BE2C (cell line): ENCODE results near the gene RHBDL3.

ENCODE experiments used
- DNase-seq: peaks from one replicate; pipeline ENCODE4 v3.0.0-alpha.2; 2020
- H3K27me3 ChIP-seq: fragments of 250-450 bp; sonication (Bioruptor Pico); 2 replicates; pipeline ENCODE4 v1.5.1; 2020; ENCODE audit warnings: mild to moderate bottlenecking
- H3K36me3 ChIP-seq: fragments of 250-450 bp; sonication (Bioruptor Pico); 2 replicates; pipeline ENCODE4 v1.5.1; 2020; ENCODE audit warnings: mild to moderate bottlenecking
- H3K4me1 ChIP-seq: fragments of 250-450 bp; sonication (Bioruptor Pico); 2 replicates; pipeline ENCODE4 v1.5.1; 2020
- H3K4me3 ChIP-seq: 2 replicates; pipeline ENCODE4 v1.5.1; 2011; ENCODE audit warnings: low read depth, low read length
- H3K9me3 ChIP-seq: fragments of 250-450 bp; sonication (Bioruptor Pico); 2 replicates; pipeline ENCODE4 v1.5.1; 2020
- TF ChIP-seq, protein P1 (sequence below): IDR thresholded peaks from 2 replicates; pipeline ENCODE4 v1.5.1; 2012; ENCODE audit warnings: mild to moderate bottlenecking, low read depth, low read length

The RHBDL3 gene

DNA sequence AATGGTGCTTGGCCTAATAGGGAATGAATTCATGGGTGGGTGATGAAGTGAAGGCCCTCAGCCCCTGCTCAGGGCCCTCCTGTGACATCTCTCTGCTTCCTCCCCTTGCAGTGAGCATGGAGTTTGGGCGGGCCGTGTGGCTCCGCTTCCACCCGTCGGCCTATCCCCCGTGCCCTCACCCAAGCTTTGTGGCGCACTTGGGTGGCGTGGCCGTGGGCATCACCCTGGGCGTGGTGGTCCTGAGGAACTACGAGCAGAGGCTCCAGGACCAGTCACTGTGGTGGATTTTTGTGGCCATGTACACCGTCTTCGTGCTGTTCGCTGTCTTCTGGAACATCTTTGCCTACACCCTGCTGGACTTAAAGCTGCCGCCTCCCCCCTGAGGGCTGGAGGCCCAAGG is 55.2 kb downstream of the RHBDL3 start:
- no peak overlapping the region for H3K4me3 ChIP-seq
- no peak for DNase-seq
- no peaks in the 10 kb centered on the region for H3K9me3 ChIP-seq
- TF ChIP-seq, protein P1, sequence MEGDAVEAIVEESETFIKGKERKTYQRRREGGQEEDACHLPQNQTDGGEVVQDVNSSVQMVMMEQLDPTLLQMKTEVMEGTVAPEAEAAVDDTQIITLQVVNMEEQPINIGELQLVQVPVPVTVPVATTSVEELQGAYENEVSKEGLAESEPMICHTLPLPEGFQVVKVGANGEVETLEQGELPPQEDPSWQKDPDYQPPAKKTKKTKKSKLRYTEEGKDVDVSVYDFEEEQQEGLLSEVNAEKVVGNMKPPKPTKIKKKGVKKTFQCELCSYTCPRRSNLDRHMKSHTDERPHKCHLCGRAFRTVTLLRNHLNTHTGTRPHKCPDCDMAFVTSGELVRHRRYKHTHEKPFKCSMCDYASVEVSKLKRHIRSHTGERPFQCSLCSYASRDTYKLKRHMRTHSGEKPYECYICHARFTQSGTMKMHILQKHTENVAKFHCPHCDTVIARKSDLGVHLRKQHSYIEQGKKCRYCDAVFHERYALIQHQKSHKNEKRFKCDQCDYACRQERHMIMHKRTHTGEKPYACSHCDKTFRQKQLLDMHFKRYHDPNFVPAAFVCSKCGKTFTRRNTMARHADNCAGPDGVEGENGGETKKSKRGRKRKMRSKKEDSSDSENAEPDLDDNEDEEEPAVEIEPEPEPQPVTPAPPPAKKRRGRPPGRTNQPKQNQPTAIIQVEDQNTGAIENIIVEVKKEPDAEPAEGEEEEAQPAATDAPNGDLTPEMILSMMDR: no peak
- no peaks in the 10 kb centered on the region for H3K4me1 ChIP-seq
- H3K27me3 ChIP-seq: no peaks in the 10 kb centered on the region
- no peaks in the 10 kb centered on the region for H3K36me3 ChIP-seq

DNA sequence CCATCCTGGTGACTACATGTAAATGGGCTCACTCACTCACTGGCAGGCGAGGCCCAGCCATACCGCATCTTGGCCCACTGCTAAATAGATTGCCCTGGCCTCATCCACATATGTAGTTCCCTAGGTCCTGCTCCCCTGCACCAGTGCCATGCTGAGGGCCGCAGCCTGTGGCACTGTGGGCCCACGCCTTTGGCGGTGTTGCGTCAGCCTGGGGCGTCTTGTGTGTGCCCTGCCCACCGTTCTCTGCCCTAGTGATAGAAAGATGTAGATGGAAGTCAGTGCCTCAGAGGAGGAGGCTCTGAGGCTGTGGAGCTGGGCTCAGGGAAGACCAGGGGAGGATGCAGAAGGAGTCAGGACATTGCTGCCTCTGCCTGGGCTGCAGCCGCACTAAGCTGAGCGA is 57.4 kb downstream of the RHBDL3 start:
- Histone ChIP-seq H3K9me3 (no peaks in the 10 kb centered on the region), H3K36me3 (no peaks in the 10 kb centered on the region), H3K27me3 (no peaks in the 10 kb centered on the region), H3K4me1 (no peaks in the 10 kb centered on the region), H3K4me3 (no peak overlapping the region)
- TF ChIP-seq, protein P1: no peak
- DNase-seq: no peak

DNA sequence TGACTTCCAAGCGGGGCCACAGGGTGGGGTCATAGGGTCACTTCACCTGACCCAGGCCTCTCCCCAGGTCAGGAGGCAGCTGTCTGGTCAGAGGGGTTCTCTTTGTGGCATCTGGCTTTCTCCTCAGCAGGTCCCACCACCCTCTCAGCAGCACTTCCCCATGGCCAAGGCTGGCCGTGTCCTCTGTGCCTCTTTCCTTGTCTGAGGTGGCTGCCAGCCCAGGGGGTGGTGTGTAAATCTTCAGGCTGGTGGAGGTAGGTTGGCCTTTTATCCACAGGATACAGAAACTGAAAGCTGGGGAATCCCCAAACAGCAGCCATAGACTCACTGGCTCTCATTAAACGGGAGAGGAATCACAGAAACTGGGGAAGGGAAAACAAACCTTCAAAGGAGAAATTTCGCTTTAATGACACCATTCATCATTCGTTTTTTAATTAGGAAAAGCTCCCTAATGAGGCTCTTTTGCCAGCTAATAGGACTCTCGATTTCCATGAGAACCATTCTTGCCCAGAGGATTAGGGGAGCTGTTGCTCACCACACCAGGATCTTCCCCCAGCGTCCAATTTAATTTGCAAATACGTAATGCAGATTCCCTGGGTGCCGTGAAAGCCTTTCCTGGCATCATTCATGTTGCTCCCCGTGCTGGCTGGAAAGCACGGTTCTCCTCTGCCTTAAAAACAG is 58.3 kb downstream of the RHBDL3 start:
- no peak for DNase-seq
- TF ChIP-seq, protein P1: no peak
- Histone ChIP-seq H3K9me3 (no peaks in the 10 kb centered on the region), H3K4me3 (no peak overlapping the region), H3K4me1 (no peaks in the 10 kb centered on the region), H3K36me3 (no peaks in the 10 kb centered on the region), H3K27me3 (no peaks in the 10 kb centered on the region)

DNA sequence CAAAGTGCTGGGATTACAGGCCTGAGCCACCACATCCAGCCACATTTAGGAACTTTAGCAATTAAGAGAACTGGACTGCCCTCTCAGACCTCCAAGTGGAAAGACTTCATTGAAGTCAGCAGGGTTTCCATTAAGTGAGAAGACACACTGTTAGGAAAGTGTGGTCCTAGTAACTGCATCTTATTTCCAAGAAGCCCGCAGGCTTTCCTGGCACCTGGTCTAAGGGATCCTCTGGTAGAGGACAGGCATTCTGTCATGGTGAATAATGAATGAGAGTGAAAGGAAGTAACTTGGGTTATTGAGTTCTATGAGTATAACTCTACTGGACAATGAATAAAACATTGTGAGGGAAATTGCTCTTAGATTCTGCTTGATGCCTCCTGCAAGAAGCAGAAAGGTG is 62.3 kb downstream of the RHBDL3 start:
- Histone ChIP-seq H3K36me3 (no peaks in the 10 kb centered on the region), H3K9me3 (no peaks in the 10 kb centered on the region), H3K4me3 (no peak overlapping the region), H3K4me1 (no peaks in the 10 kb centered on the region), H3K27me3 (no peaks in the 10 kb centered on the region)
- TF ChIP-seq, protein P1: no peak
- no peak for DNase-seq

DNA sequence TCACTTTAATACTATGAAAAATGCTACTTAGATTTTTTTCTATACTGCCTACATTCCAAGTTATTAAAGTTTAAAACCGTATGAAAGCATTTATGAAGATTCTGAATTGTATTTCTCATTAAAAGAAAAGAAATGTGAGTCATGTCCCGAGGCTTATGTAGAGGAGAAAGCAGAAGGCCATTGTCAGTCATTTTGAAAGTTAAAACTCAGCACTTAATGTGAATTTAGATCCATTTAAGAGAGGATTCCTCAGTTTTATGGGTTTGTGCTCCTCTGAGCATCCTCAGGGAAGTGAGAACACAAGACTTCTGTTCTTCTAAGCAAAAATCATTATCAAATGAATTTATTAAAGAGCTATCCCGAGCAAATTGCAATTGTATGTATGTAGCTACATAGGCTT is 64.5 kb downstream of the RHBDL3 start:
- H3K4me1 ChIP-seq: no peaks in the 10 kb centered on the region
- H3K4me3 ChIP-seq: no peak overlapping the region

More for the DNA sequence above, 64.5 kb downstream of the RHBDL3 start:
- H3K36me3 ChIP-seq: no peaks in the 10 kb centered on the region
- H3K27me3 ChIP-seq: no peaks in the 10 kb centered on the region
- TF ChIP-seq, protein P1: no peak
- no peak for DNase-seq
- H3K9me3 ChIP-seq: no peaks in the 10 kb centered on the region
